GM10266 (cell line): Measurements from ENCODE around the gene ASB15.

ENCODE experiments used
- DNase-seq: peaks from one replicate; pipeline ENCODE4 v3.0.0; 2012; ENCODE audit errors: extremely low spot score
- CTCF ChIP-seq: IDR thresholded peaks from 2 replicates; pipeline ENCODE4 v1.5.1; 2012; ENCODE audit warnings: mild to moderate bottlenecking, low read depth; ENCODE audit not compliant: control insufficient read depth, insufficient read depth; ENCODE audit errors: missing control alignments

Gene ASB15

GRCh38 chr7:123612024-123612423, 10.4 kb downstream of the ASB15 start:
- DNase-seq = no peak
- TF ChIP-seq CTCF = no peak

GRCh38 chr7:123615344-123615743, 13.7 kb downstream of the ASB15 start:
- no peak for DNase-seq
- no peak for TF ChIP-seq CTCF

DNA sequence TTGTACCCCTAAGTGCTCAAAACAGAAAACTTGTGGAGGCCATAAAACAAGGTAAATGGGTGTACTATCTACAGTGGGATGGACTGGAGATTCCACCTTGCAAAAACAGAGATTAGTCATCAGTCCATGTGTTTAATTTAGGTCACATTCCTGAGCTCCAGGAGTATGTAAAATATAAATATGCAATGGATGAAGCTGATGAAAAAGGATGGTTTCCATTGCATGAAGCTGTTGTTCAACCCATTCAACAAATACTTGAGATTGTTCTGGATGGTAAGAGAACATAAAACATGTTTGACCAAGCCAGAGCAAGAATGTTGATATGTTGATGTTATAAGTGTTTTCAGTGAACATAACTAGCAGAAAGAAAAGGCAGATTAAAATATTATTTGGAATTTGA, 14.6 kb downstream of the ASB15 start:
- no peak for DNase-seq
- TF ChIP-seq CTCF = no peak

GRCh38 chr7:123621707-123622106, 20.1 kb downstream of the ASB15 start:
- DNase-seq = no peak

DNA sequence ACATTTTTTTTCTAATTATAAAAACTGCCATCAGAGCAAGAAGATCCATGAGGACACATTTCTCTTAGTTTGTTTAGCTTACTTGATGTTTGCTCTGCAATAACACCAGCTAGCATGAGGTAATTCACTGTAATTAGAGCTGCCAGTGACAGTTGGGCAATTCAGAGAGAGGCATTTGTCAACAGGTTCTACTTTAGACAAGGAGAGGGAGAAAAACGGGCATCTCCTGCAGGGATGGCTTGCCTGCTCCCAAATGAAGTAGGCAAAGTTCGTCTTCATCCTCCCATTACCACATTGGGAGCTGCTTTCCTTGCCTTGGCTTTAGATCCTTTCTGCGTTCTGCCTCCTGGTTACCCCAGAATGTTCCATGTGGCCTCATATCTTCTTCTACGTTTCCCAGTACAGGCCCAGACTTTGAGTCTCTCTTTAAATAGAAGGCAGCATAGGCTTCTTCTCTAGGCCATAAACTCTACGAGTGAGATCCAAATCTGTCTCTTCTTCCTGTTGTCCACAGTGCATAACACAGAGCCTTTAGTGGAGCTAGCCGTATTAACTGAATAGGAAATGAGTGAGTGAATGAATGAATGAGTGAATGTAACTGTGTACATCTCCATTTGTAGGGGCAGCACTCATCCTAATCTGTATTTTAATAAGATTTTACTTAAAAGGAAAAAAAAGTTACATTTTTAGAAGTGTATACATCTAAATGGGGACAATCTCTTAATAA, 21.2 kb downstream of the ASB15 start:
- DNase-seq = no peak
- no peak for TF ChIP-seq CTCF

More at GRCh38 chr7:123621707-123622106, 20.1 kb downstream of the ASB15 start:
- no peak for TF ChIP-seq CTCF

DNA sequence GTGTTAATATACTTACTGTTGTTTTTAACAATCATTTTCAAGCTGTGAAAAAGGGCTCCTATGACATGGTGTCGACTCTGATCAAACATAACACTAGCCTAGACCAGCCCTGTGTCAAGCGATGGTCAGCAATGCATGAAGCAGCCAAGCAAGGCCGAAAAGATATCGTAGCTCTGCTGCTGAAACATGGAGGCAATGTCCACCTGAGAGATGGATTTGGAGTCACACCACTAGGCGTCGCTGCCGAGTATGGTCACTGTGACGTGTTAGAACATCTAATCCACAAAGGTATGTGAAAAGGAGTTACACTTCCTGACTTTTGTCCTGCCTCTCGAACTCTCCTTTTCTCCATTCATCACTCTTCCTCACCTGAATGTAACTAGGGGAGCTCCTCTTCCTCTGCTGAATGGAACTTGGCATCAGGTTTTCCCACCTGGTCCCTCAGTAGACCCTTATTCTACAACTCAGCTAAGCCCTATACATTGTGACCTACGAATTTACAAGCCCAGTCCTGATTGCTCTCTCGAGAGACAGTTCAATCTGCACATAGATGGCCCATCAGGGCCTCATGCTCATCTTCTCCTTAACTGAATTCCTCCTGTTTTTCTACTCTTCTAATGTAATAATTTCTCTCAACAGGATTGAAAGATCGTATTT, 23.0 kb downstream of the ASB15 start:
- TF ChIP-seq CTCF = peak; percentile 81
- peak; percentile 60 for DNase-seq

- DNase-seq = no peak
- no peak for TF ChIP-seq CTCF
These were observed 23.6 kb downstream of the ASB15 start for GRCh38 chr7:123625254-123625653.
